IgD-negative memory B cell (primary cell): ENCODE measurements around the gene MTURN. TPM values are rescaled to one million over a fixed set of nuclear protein-coding genes. Genes with fewer than 3 reads are reported as not detected.

ENCODE experiments used
- H3K27ac Mint-ChIP-seq, 3 donors: one replicate each; pipeline ENCODE4 v1.8.0; 2020 to 2022; ENCODE audit warnings: mild to moderate bottlenecking in 3 of 3, mixed read lengths in 3 of 3, moderate library complexity in 1 of 3
- H3K27me3 Mint-ChIP-seq: one replicate; pipeline ENCODE4 v1.8.0; 2021; ENCODE audit warnings: mixed read lengths
- H3K36me3 Mint-ChIP-seq: one replicate; pipeline ENCODE4 v1.8.0; 2020; ENCODE audit warnings: mild to moderate bottlenecking, mixed read lengths
- H3K4me1 Mint-ChIP-seq, 3 donors: one replicate each; pipeline ENCODE4 v1.8.0; 2020 to 2022; ENCODE audit warnings: mixed read lengths in 3 of 3, mild to moderate bottlenecking in 1 of 3
- H3K4me3 Mint-ChIP-seq, 4 donors: one replicate each; pipeline ENCODE4 v1.8.0; 2020 to 2022; ENCODE audit warnings: mild to moderate bottlenecking in 4 of 4, mixed read lengths in 4 of 4, moderate library complexity in 3 of 4
- H3K9me3 Mint-ChIP-seq, 3 donors: one replicate each; pipeline ENCODE4 v1.8.0; 2020 to 2021; ENCODE audit warnings: mixed read lengths in 3 of 3, mild to moderate bottlenecking in 1 of 3
- polyA plus RNA-seq: library from polyadenylated mRNA; unstranded; fragments of 300-500 nt; fragmentation: Illumina TruSeq; gene quantifications from one replicate; pipeline ENCODE4 v1.2.3, GENCODE V29; 2021

The MTURN gene
- polyA plus RNA-seq, 1 donor from 2014 or later, result 8.9 TPM

GRCh38 chr7:30163231-30163894 lies 28.6 kb downstream of the MTURN start:
- Mint-ChIP-seq H3K4me3 (peak overlapping the region; percentile 3 to 69 (median 40)), H3K36me3 (no peaks in the 10 kb centered on the region), H3K4me1 (peaks cover 26 to 45% (median 37%) of the 10 kb centered on the region in 3 donors), H3K27me3 (no peaks in the 10 kb centered on the region), H3K27ac (peak overlapping the region; percentile 15 to 76 (median 60)), H3K9me3 (no peaks in the 10 kb centered on the region)

- H3K4me3 Mint-ChIP-seq, result peak overlapping the region in 2 of 4 donors; percentile 41 to 50
- H3K27ac Mint-ChIP-seq, result no peak overlapping the region
- H3K4me1 Mint-ChIP-seq, result peaks cover 22 to 34% (median 28%) of the 10 kb centered on the region in 3 donors
- no peaks in the 10 kb centered on the region for H3K9me3 Mint-ChIP-seq
- H3K36me3 Mint-ChIP-seq, result no peaks in the 10 kb centered on the region
- no peaks in the 10 kb centered on the region for H3K27me3 Mint-ChIP-seq
Measured at GRCh38 chr7:30164567-30164966, 29.8 kb downstream of the MTURN start.

GRCh38 chr7:30165590-30165989 lies 30.8 kb downstream of the MTURN start:
- no peak overlapping the region for H3K27ac Mint-ChIP-seq
- no peaks in the 10 kb centered on the region for H3K9me3 Mint-ChIP-seq
- no peaks in the 10 kb centered on the region for H3K27me3 Mint-ChIP-seq
- no peaks in the 10 kb centered on the region for H3K36me3 Mint-ChIP-seq
- H3K4me1 Mint-ChIP-seq, result peaks cover 17 to 25% (median 25%) of the 10 kb centered on the region in 3 donors
- H3K4me3 Mint-ChIP-seq, result no peak overlapping the region

GRCh38 chr7:30166155-30166840 lies 31.5 kb downstream of the MTURN start:
- Mint-ChIP-seq H3K4me1 (peaks cover 17 to 25% (median 25%) of the 10 kb centered on the region in 3 donors), H3K4me3 (no peak overlapping the region), H3K9me3 (no peaks in the 10 kb centered on the region), H3K27me3 (no peaks in the 10 kb centered on the region), H3K36me3 (no peaks in the 10 kb centered on the region), H3K27ac (no peak overlapping the region)

GRCh38 chr7:30166841-30167235 lies 32.1 kb downstream of the MTURN start:
- Mint-ChIP-seq H3K9me3 (no peaks in the 10 kb centered on the region), H3K27ac (no peak overlapping the region), H3K4me1 (peaks cover 17 to 25% (median 25%) of the 10 kb centered on the region in 3 donors), H3K4me3 (no peak overlapping the region), H3K27me3 (no peaks in the 10 kb centered on the region), H3K36me3 (no peaks in the 10 kb centered on the region)

GRCh38 chr7:30167901-30168300 lies 33.1 kb downstream of the MTURN start:
- H3K27ac Mint-ChIP-seq, result no peak overlapping the region
- no peak overlapping the region for H3K4me3 Mint-ChIP-seq
- H3K4me1 Mint-ChIP-seq, result peaks cover 13 to 16% (median 15%) of the 10 kb centered on the region in 3 donors
- H3K27me3 Mint-ChIP-seq, result no peaks in the 10 kb centered on the region
- H3K36me3 Mint-ChIP-seq, result peaks cover 3% of the 10 kb centered on the region
- no peaks in the 10 kb centered on the region for H3K9me3 Mint-ChIP-seq

- H3K4me1 Mint-ChIP-seq, result peaks cover 4 to 6% (median 5%) of the 10 kb centered on the region in 3 donors
Measured at GRCh38 chr7:30168835-30169573, 34.2 kb downstream of the MTURN start.

GRCh38 chr7:30169579-30169978 lies 34.8 kb downstream of the MTURN start:
- H3K4me3 Mint-ChIP-seq, result no peak overlapping the region
- peaks cover 5% of the 10 kb centered on the region for H3K36me3 Mint-ChIP-seq
- H3K4me1 Mint-ChIP-seq, result peaks cover under 1 to 3% (median 2%) of the 10 kb centered on the region in 3 donors
- H3K27ac Mint-ChIP-seq, result no peak overlapping the region
- H3K9me3 Mint-ChIP-seq, result no peaks in the 10 kb centered on the region
- no peaks in the 10 kb centered on the region for H3K27me3 Mint-ChIP-seq

More at GRCh38 chr7:30168835-30169573, 34.2 kb downstream of the MTURN start:
- no peaks in the 10 kb centered on the region for H3K9me3 Mint-ChIP-seq
- no peak overlapping the region for H3K4me3 Mint-ChIP-seq
- H3K27me3 Mint-ChIP-seq, result no peaks in the 10 kb centered on the region
- H3K36me3 Mint-ChIP-seq, result peaks cover 3% of the 10 kb centered on the region
- H3K27ac Mint-ChIP-seq, result peak overlapping the region in 1 of 3 donors; percentile 24

- Mint-ChIP-seq H3K27me3 (no peaks in the 10 kb centered on the region), H3K4me3 (no peak overlapping the region), H3K36me3 (peaks cover 5% of the 10 kb centered on the region), H3K9me3 (no peaks in the 10 kb centered on the region), H3K27ac (no peak overlapping the region), H3K4me1 (peaks cover 0 to 4% (median 1%) of the 10 kb centered on the region in 3 donors)
Measured at GRCh38 chr7:30170476-30171205, 35.9 kb downstream of the MTURN start.

- no peak overlapping the region for H3K4me3 Mint-ChIP-seq
- H3K4me1 Mint-ChIP-seq, result peaks cover 8 to 14% (median 11%) of the 10 kb centered on the region in 3 donors
- no peaks in the 10 kb centered on the region for H3K9me3 Mint-ChIP-seq
- H3K36me3 Mint-ChIP-seq, result peaks cover 5% of the 10 kb centered on the region
- H3K27ac Mint-ChIP-seq, result no peak overlapping the region
- H3K27me3 Mint-ChIP-seq, result no peaks in the 10 kb centered on the region
Measured at GRCh38 chr7:30171766-30172447, 37.1 kb downstream of the MTURN start.

GRCh38 chr7:30172451-30172850 lies 37.7 kb downstream of the MTURN start:
- Mint-ChIP-seq H3K27ac (no peak overlapping the region), H3K36me3 (peaks cover 5% of the 10 kb centered on the region), H3K4me1 (peaks cover 10 to 17% (median 15%) of the 10 kb centered on the region in 3 donors), H3K27me3 (no peaks in the 10 kb centered on the region), H3K9me3 (no peaks in the 10 kb centered on the region), H3K4me3 (no peak overlapping the region)

GRCh38 chr7:30173058-30173897 lies 38.5 kb downstream of the MTURN start:
- Mint-ChIP-seq H3K4me1 (peaks cover 14 to 20% (median 17%) of the 10 kb centered on the region in 3 donors), H3K27me3 (no peaks in the 10 kb centered on the region), H3K36me3 (peaks cover 5% of the 10 kb centered on the region), H3K4me3 (no peak overlapping the region), H3K27ac (no peak overlapping the region), H3K9me3 (no peaks in the 10 kb centered on the region)

GRCh38 chr7:30175180-30175579 lies 40.4 kb downstream of the MTURN start:
- Mint-ChIP-seq H3K4me1 (peaks cover 26 to 32% (median 27%) of the 10 kb centered on the region in 3 donors), H3K27ac (no peak overlapping the region), H3K4me3 (no peak overlapping the region)

More at GRCh38 chr7:30175180-30175579, 40.4 kb downstream of the MTURN start:
- Mint-ChIP-seq H3K9me3 (no peaks in the 10 kb centered on the region), H3K27me3 (no peaks in the 10 kb centered on the region), H3K36me3 (peaks cover 7% of the 10 kb centered on the region)
